NCI-H69 (cell line): ENCODE measurements around the gene TICRR.

ENCODE experiments used
- DNase-seq: peaks from one replicate; lab custom pipeline; 2025; lab: John Stamatoyannopoulos, UW

The TICRR gene

GRCh38 chr15:89672221-89673164 is 97.2 kb downstream of the TICRR start:
- DNase-seq = no peak

GRCh38 chr15:89673165-89673512 is 97.9 kb downstream of the TICRR start:
- peak; percentile 8 for DNase-seq

- DNase-seq = no peak
Measured at GRCh38 chr15:89674526-89674925, 99.3 kb downstream of the TICRR start.

- no peak for DNase-seq
Measured at GRCh38 chr15:89675606-89676005, 100.3 kb downstream of the TICRR start.

GRCh38 chr15:89677381-89677780 is 102.1 kb downstream of the TICRR start:
- DNase-seq = no peak
